ENCODE measurements around the gene PATL1.

PATL1 gene

GRCh38 chr11:59601788-59602187 lies 67.0 kb downstream of the PATL1 start:
- no peak overlapping the region for H3K27ac ChIP-seq (ENCODE audit: low read depth, low read length)
- H3K36me3 ChIP-seq (ENCODE audit: control insufficient read depth, insufficient read depth, low read length) = peaks cover 37% of the 10 kb centered on the region
- H3K9ac ChIP-seq (ENCODE audit: low read length) = no peak overlapping the region
- no peaks in the 10 kb centered on the region for H3K27me3 ChIP-seq (ENCODE audit: control insufficient read depth, insufficient read depth, low read length)
- H3K4me3 ChIP-seq (ENCODE audit: low read length) = no peak overlapping the region
- H3K4me1 ChIP-seq (ENCODE audit: control insufficient read depth, insufficient read depth, low read length) = no peaks in the 10 kb centered on the region

- no peak overlapping the region for H3K4me3 ChIP-seq (ENCODE audit: low read length)
- no peaks in the 10 kb centered on the region for H3K4me1 ChIP-seq (ENCODE audit: control insufficient read depth, insufficient read depth, low read length)
- H3K27me3 ChIP-seq (ENCODE audit: control insufficient read depth, insufficient read depth, low read length) = no peaks in the 10 kb centered on the region
- H3K27ac ChIP-seq (ENCODE audit: low read depth, low read length) = no peak overlapping the region
- peaks cover 34% of the 10 kb centered on the region for H3K36me3 ChIP-seq (ENCODE audit: control insufficient read depth, insufficient read depth, low read length)
- H3K9ac ChIP-seq (ENCODE audit: low read length) = no peak overlapping the region
Observed at GRCh38 chr11:59600636-59601035, 68.2 kb downstream of the PATL1 start.

GRCh38 chr11:59600234-59600633 lies 68.6 kb downstream of the PATL1 start:
- Histone ChIP-seq H3K4me3 (ENCODE audit: low read length) (no peak overlapping the region), H3K27ac (ENCODE audit: low read depth, low read length) (no peak overlapping the region), H3K4me1 (ENCODE audit: control insufficient read depth, insufficient read depth, low read length) (no peaks in the 10 kb centered on the region), H3K9ac (ENCODE audit: low read length) (no peak overlapping the region), H3K36me3 (ENCODE audit: control insufficient read depth, insufficient read depth, low read length) (peaks cover 33% of the 10 kb centered on the region), H3K27me3 (ENCODE audit: control insufficient read depth, insufficient read depth, low read length) (no peaks in the 10 kb centered on the region)

DNA sequence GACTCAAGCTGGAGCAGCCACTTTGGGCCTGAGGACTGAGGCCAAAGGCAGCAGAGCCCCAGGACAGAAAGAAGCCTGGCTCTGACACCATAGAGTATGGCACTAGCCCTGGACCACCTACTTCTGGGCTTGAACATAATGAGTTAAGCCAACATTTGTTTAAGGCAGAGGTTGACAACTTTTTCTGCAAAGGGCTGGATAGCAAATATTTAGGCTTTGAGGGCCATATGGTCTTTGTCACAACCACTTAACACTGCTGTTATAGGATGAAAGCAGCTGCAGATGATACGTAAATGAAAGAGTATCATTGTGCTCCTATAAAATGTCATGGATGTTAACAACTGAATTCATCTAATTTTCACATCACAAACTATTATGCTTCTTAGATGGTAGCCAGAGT lies 69.9 kb downstream of the PATL1 start:
- H3K27ac ChIP-seq (ENCODE audit: low read depth, low read length) = no peak overlapping the region

More for the DNA sequence above, 69.9 kb downstream of the PATL1 start:
- Histone ChIP-seq H3K9ac (ENCODE audit: low read length) (no peak overlapping the region), H3K4me3 (ENCODE audit: low read length) (no peak overlapping the region), H3K4me1 (ENCODE audit: control insufficient read depth, insufficient read depth, low read length) (no peaks in the 10 kb centered on the region), H3K27me3 (ENCODE audit: control insufficient read depth, insufficient read depth, low read length) (no peaks in the 10 kb centered on the region), H3K36me3 (ENCODE audit: control insufficient read depth, insufficient read depth, low read length) (peaks cover 38% of the 10 kb centered on the region)
